Tibial artery (tissue), 4 donors: ENCODE results near the gene KLF13.

ENCODE experiments used
- DNase-seq, 2 donors: peaks; one replicate each; pipeline ENCODE4 v3.0.0-alpha.2; 2019
- H3K27ac ChIP-seq, 2 donors: fragments of 200-600 bp; sonication (generic) in 1 of 2; 1 replicate in 1 of 2; 2 replicates in 1 of 2; pipeline ENCODE4 v1.5.1; 2018 to 2019; ENCODE audit warnings: mild to moderate bottlenecking in 1 of 2
- H3K27me3 ChIP-seq, 2 donors: fragments of 200-600 bp; sonication (generic) in 1 of 2; one replicate each; pipeline versions ENCODE4 v1.5.1 to v1.6.0; 2016 to 2019
- H3K36me3 ChIP-seq, 3 donors: fragments of 200-600 bp; sonication (generic) in 2 of 3; one replicate each; pipeline ENCODE4 v1.5.1; 2016 to 2019; ENCODE audit warnings: mild to moderate bottlenecking in 2 of 3
- H3K4me1 ChIP-seq, 4 donors: fragments of 200-600 bp; sonication (generic) in 2 of 4; 1 replicate in 3 of 4; 2 replicates in 1 of 4; pipeline ENCODE4 v1.5.1; 2016 to 2019
- H3K4me3 ChIP-seq, 2 donors: fragments of 200-600 bp; sonication (generic) in 1 of 2; 1 replicate in 1 of 2; 2 replicates in 1 of 2; pipeline ENCODE4 v1.5.1; 2018 to 2019; ENCODE audit warnings: mild to moderate bottlenecking in 2 of 2
- H3K9me3 ChIP-seq, 3 donors: fragments of 200-600 bp; sonication (generic) in 1 of 3; one replicate each; pipeline ENCODE4 v1.5.1; 2016 to 2019
- CTCF ChIP-seq, 2 experiments: fragments of 200-600 bp in 1 of 2; fragments of 450-650 bp in 1 of 2; IDR thresholded peaks; one replicate each; pipeline ENCODE4 v1.5.1; 2017 to 2019; ENCODE audit warnings: antibody characterized with exemption in 2 of 2, mild to moderate bottlenecking in 1 of 2, moderate library complexity in 1 of 2
- intact Hi-C: fragments of 100-400 bp; cut with DNase I; formaldehyde crosslinking; loops from one replicate; pipeline ENCODE4 v1.15.0; 2023; ENCODE audit warnings: low total_unique reads

KLF13 gene

GRCh38 chr15:31338318-31338878, 11.8 kb downstream of the KLF13 start:
- intact Hi-C loops = no loop called here

GRCh38 chr15:31338879-31339557, 12.4 kb downstream of the KLF13 start:
- peaks cover 0 to 91% (median 65%) of the 10 kb centered on the region in 4 donors for H3K4me1 ChIP-seq
- peak overlapping the region; percentile 71 to 72 for H3K27ac ChIP-seq
- H3K36me3 ChIP-seq = no peaks in the 10 kb centered on the region
- TF ChIP-seq CTCF (IDR thresholded peaks at IDR 0.05) = no peak
- H3K27me3 ChIP-seq = no peaks in the 10 kb centered on the region
- no peak overlapping the region for H3K4me3 ChIP-seq
- H3K9me3 ChIP-seq = no peaks in the 10 kb centered on the region
- intact Hi-C loops = no loop called here
- peak; percentile 79 to 89 for DNase-seq

More at GRCh38 chr15:31338318-31338878, 11.8 kb downstream of the KLF13 start:
- no peak for TF ChIP-seq CTCF (IDR thresholded peaks at IDR 0.05)
- no peak overlapping the region for H3K4me3 ChIP-seq
- H3K9me3 ChIP-seq = no peaks in the 10 kb centered on the region
- peaks cover 0 to 86% (median 59%) of the 10 kb centered on the region in 4 donors for H3K4me1 ChIP-seq
- H3K27ac ChIP-seq = peak overlapping the region; percentile 71 to 72
- no peaks in the 10 kb centered on the region for H3K36me3 ChIP-seq
- H3K27me3 ChIP-seq = no peaks in the 10 kb centered on the region
- no peak for DNase-seq

- no peak for TF ChIP-seq CTCF (IDR thresholded peaks at IDR 0.05)
- Histone ChIP-seq H3K27ac (peak overlapping the region; percentile 71 to 72), H3K4me1 (peaks cover 0 to 92% (median 69%) of the 10 kb centered on the region in 4 donors), H3K27me3 (no peaks in the 10 kb centered on the region), H3K9me3 (no peaks in the 10 kb centered on the region), H3K4me3 (no peak overlapping the region), H3K36me3 (no peaks in the 10 kb centered on the region)
- DNase-seq = no peak
- intact Hi-C loops = no loop called here
Measured at GRCh38 chr15:31339558-31339895, 12.9 kb downstream of the KLF13 start.

- no peaks in the 10 kb centered on the region for H3K27me3 ChIP-seq
- DNase-seq = no peak
- peaks cover 0 to 92% (median 69%) of the 10 kb centered on the region in 4 donors for H3K4me1 ChIP-seq
- H3K36me3 ChIP-seq = no peaks in the 10 kb centered on the region
- H3K4me3 ChIP-seq = no peak overlapping the region
- no peaks in the 10 kb centered on the region for H3K9me3 ChIP-seq
- H3K27ac ChIP-seq = peak overlapping the region; percentile 71 to 72
- intact Hi-C loops = no loop called here
- TF ChIP-seq CTCF (IDR thresholded peaks at IDR 0.05) = no peak
Measured at GRCh38 chr15:31340047-31340446, 13.4 kb downstream of the KLF13 start.

- DNase-seq = no peak
- Histone ChIP-seq H3K4me3 (no peak overlapping the region), H3K27ac (no peak overlapping the region), H3K9me3 (no peaks in the 10 kb centered on the region), H3K36me3 (no peaks in the 10 kb centered on the region), H3K4me1 (peaks cover 0 to 92% (median 71%) of the 10 kb centered on the region in 4 donors), H3K27me3 (no peaks in the 10 kb centered on the region)
- no peak for TF ChIP-seq CTCF (IDR thresholded peaks at IDR 0.05)
- intact Hi-C loops = no loop called here
Measured at GRCh38 chr15:31340592-31340991, 14.0 kb downstream of the KLF13 start.
